ENCODE measurements around the gene PIGR. TPM values are rescaled to one million over a fixed set of nuclear protein-coding genes. Genes with fewer than 3 reads are reported as not detected.

Gene PIGR
- polyA plus RNA-seq, 1 of the 3 experiments (the other 2 are of a cell fraction): not detected

GRCh38 chr1:206953126-206953525 lies 6.9 kb upstream of the PIGR start:
- POLR2A ChIA-PET: no interaction called here
- H3K4me2 ChIP-seq: no peak overlapping the region
- 37% methylated on average over 3 of the region's 3 CpGs for WGBS (ENCODE audit: low lambda C conversion rate)
- TF ChIP-seq, protein P1, sequence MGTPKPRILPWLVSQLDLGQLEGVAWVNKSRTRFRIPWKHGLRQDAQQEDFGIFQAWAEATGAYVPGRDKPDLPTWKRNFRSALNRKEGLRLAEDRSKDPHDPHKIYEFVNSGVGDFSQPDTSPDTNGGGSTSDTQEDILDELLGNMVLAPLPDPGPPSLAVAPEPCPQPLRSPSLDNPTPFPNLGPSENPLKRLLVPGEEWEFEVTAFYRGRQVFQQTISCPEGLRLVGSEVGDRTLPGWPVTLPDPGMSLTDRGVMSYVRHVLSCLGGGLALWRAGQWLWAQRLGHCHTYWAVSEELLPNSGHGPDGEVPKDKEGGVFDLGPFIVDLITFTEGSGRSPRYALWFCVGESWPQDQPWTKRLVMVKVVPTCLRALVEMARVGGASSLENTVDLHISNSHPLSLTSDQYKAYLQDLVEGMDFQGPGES (IDR thresholded peaks at IDR 0.05; ENCODE audit: low read depth, low read length): no peak
- TF ChIP-seq MXI1 (IDR thresholded peaks at IDR 0.05; ENCODE audit: low read depth, low read length): no peak
- TF ChIP-seq ELF1 (IDR thresholded peaks at IDR 0.05): no peak
- no peak for TF ChIP-seq RXRA (IDR thresholded peaks at IDR 0.05; ENCODE audit: borderline replicate concordance, low read depth)
- TF ChIP-seq MAX (IDR thresholded peaks at IDR 0.05; ENCODE audit: low read depth): no peak
- TF ChIP-seq SMC3 (IDR thresholded peaks at IDR 0.05; ENCODE audit: low read depth, low read length): no peak
- no peak for TF ChIP-seq FOSL2 (IDR thresholded peaks at IDR 0.05; ENCODE audit: borderline replicate concordance, low read depth)
- TF ChIP-seq YY1 (IDR thresholded peaks at IDR 0.05; ENCODE audit: low read depth): no peak
- no peak for TF ChIP-seq GABPA (IDR thresholded peaks at IDR 0.05; ENCODE audit: low read depth)
- no peak for TF ChIP-seq TEAD4 (IDR thresholded peaks at IDR 0.05; ENCODE audit: borderline replicate concordance, insufficient read depth)
- TF ChIP-seq TAF1 (IDR thresholded peaks at IDR 0.05; ENCODE audit: borderline replicate concordance, low read depth, low read length): no peak
- TF ChIP-seq EZH2phosphoT487 (IDR thresholded peaks at IDR 0.05; ENCODE audit: borderline replicate concordance, low read depth): no peak
- TF ChIP-seq TCF12 (IDR thresholded peaks at IDR 0.05): no peak
- TF ChIP-seq FOXM1 (IDR thresholded peaks at IDR 0.05; ENCODE audit: low read depth): no peak
- no peak for TF ChIP-seq NRF1 (IDR thresholded peaks at IDR 0.05; ENCODE audit: low read depth, low read length)
- no peak for TF ChIP-seq CTCF (IDR thresholded peaks at IDR 0.05)
- H2AFZ ChIP-seq (ENCODE audit: low read depth): no peak overlapping the region
- H3K9me2 ChIP-seq: no peaks in the 10 kb centered on the region
- no peaks in the 10 kb centered on the region for H3K36me3 ChIP-seq (replicated peaks in 1 of 2; ENCODE audit: control insufficient read depth in 1 of 2, insufficient read depth in 2 of 2, low read length in 1 of 2)
- no peaks in the 10 kb centered on the region for H4K20me1 ChIP-seq (ENCODE audit: insufficient read depth)
- no peaks in the 10 kb centered on the region for H3K4me1 ChIP-seq (ENCODE audit: control insufficient read depth in 1 of 2, insufficient read depth in 2 of 2, low read depth in 1 of 2, low read length in 1 of 2)
- no peak overlapping the region for H3K4me3 ChIP-seq (ENCODE audit: low read depth in 2 of 2, low read length in 1 of 2)
- CTCF ChIA-PET: interaction anchor here (1.0 to 1.6 kb wide), 2 partner anchors 29 to 219 kb away, joined by 4 to 5 read pairs; no protein-coding TSS in a partner anchor
- DNase-seq: no peak
- H3K9me3 ChIP-seq: no peaks in the 10 kb centered on the region
- H3K27me3 ChIP-seq (ENCODE audit: insufficient read depth): peaks cover 16% of the 10 kb centered on the region; the same call in 1 of the 2 replicates
- no peaks in the 10 kb centered on the region for H3K79me2 ChIP-seq (ENCODE audit: insufficient read depth)
- no peak overlapping the region for H3K27ac ChIP-seq (ENCODE audit: low read depth in 2 of 2, low read length in 1 of 2)
- H3K9ac ChIP-seq: no peak overlapping the region
- no peaks in the 10 kb centered on the region for H3F3A ChIP-seq (replicated peaks; ENCODE audit: insufficient read depth)

DNA sequence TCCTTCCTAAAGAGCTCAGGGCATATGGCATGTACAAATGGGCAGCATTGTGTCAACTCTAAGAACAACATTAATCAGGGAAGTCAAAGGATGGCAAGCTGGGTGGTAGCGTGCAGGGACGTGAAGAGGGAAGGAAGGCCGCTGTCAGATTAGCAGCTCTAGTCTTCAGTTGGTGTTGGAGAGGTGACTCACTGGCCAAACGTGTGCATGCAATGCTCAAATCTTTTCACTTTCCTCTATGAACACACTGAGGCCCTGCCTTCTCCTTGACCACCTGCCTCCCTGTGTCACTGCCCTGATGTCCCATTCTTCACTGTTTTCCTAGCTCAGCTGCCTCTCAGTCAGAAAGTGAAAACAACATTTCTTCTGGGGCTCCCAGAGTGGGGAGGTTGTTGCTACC lies 5.9 kb upstream of the PIGR start:
- Histone ChIP-seq H3K9me2 (no peaks in the 10 kb centered on the region), H2AFZ (ENCODE audit: low read depth) (no peak overlapping the region), H3K27ac (ENCODE audit: low read depth in 2 of 2, low read length in 1 of 2) (no peak overlapping the region), H3K9ac (no peak overlapping the region), H4K20me1 (ENCODE audit: insufficient read depth) (no peaks in the 10 kb centered on the region), H3K4me2 (no peak overlapping the region), H3K4me3 (ENCODE audit: low read depth in 2 of 2, low read length in 1 of 2) (no peak overlapping the region), H3K36me3 (replicated peaks in 1 of 2; ENCODE audit: control insufficient read depth in 1 of 2, insufficient read depth in 2 of 2, low read length in 1 of 2) (no peaks in the 10 kb centered on the region), H3F3A (replicated peaks; ENCODE audit: insufficient read depth) (no peaks in the 10 kb centered on the region), H3K4me1 (ENCODE audit: control insufficient read depth in 1 of 2, insufficient read depth in 2 of 2, low read depth in 1 of 2, low read length in 1 of 2) (no peaks in the 10 kb centered on the region), H3K27me3 (ENCODE audit: insufficient read depth) (peaks cover 13% of the 10 kb centered on the region; the same call in 1 of the 2 replicates), H3K79me2 (ENCODE audit: insufficient read depth) (no peaks in the 10 kb centered on the region), H3K9me3 (no peaks in the 10 kb centered on the region)
- 43% methylated on average over 4 of the region's 4 CpGs for WGBS (ENCODE audit: low lambda C conversion rate)
- ChIA-PET CTCF (interaction anchor here (0.9 to 1.6 kb wide), 5 partner anchors 19 to 218 kb away, joined by 3 to 5 read pairs (median 4); no protein-coding TSS in a partner anchor), POLR2A (no interaction called here)
- DNase-seq: no peak
- TF ChIP-seq EP300 (IDR thresholded peaks at IDR 0.05; ENCODE audit: borderline replicate concordance in 1 of 2, low read depth in 1 of 2, low read length in 1 of 2): no peak
- TF ChIP-seq FOXJ3 (CRISPR knock-in tag; IDR thresholded peaks at IDR 0.05): no peak
- TF ChIP-seq POLR2AphosphoS5 (IDR thresholded peaks at IDR 0.05; ENCODE audit: low read depth, low read length): no peak
- no peak for TF ChIP-seq PBX3 (IDR thresholded peaks at IDR 0.05)
- no peak for TF ChIP-seq TAF1 (IDR thresholded peaks at IDR 0.05; ENCODE audit: borderline replicate concordance, low read depth, low read length)
- TF ChIP-seq GABPA (IDR thresholded peaks at IDR 0.05; ENCODE audit: low read depth): no peak
- TF ChIP-seq NFIC (IDR thresholded peaks at IDR 0.05; ENCODE audit: borderline replicate concordance): no peak
- no peak for TF ChIP-seq RFX5 (IDR thresholded peaks at IDR 0.05; ENCODE audit: low read length)
- TF ChIP-seq RAD21 (IDR thresholded peaks at IDR 0.05; ENCODE audit: low read length): no peak
- no peak for TF ChIP-seq MEF2A (IDR thresholded peaks at IDR 0.05; ENCODE audit: borderline replicate concordance, low read depth)
- no peak for TF ChIP-seq SIN3A (IDR thresholded peaks at IDR 0.05; ENCODE audit: borderline replicate concordance, low read depth, low read length)
- no peak for TF ChIP-seq RCOR1 (IDR thresholded peaks at IDR 0.05; ENCODE audit: low read length)

All from SK-N-SH (cell line).